Esophagus squamous epithelium (tissue), 5 donors: ENCODE measurements around the gene VEPH1. TPM values are rescaled to one million over a fixed set of nuclear protein-coding genes. Genes with fewer than 3 reads are reported as not detected.

Experiments used
- DNase-seq: peaks from one replicate; lab custom pipeline; 2025; lab: John Stamatoyannopoulos, UW
- H3K27ac ChIP-seq, 4 donors: fragments of 200-600 bp; sonication (generic); one replicate each; pipeline ENCODE4 v1.5.1; 2016 to 2019; ENCODE audit warnings: mild to moderate bottlenecking in 1 of 4
- H3K27me3 ChIP-seq, 4 donors: fragments of 200-600 bp; sonication (generic); 1 replicate in 3 of 4; 2 replicates in 1 of 4; pipeline versions ENCODE4 v1.5.1 to v1.6.0; 2017 to 2021; ENCODE audit warnings: antibody characterized with exemption in 1 of 4
- H3K36me3 ChIP-seq, 3 donors: fragments of 200-600 bp; sonication (generic); one replicate each; pipeline ENCODE4 v1.5.1; 2016 to 2019
- H3K4me1 ChIP-seq, 3 donors: fragments of 200-600 bp; sonication (generic); one replicate each; pipeline ENCODE4 v1.5.1; 2017 to 2019
- H3K4me3 ChIP-seq, 4 donors: fragments of 200-600 bp; sonication (generic); 1 replicate in 3 of 4; 2 replicates in 1 of 4; pipeline ENCODE4 v1.5.1; 2016 to 2019; ENCODE audit warnings: mild to moderate bottlenecking in 2 of 4, moderate library complexity in 1 of 4
- H3K9me3 ChIP-seq, 3 donors: fragments of 200-600 bp; sonication (generic); one replicate each; pipeline ENCODE4 v1.5.1; 2016 to 2019
- CTCF ChIP-seq, 6 experiments: fragments of 450-650 bp in 4 of 6; fragments of 200-600 bp in 2 of 6; sonication (generic) in 2 of 6; IDR thresholded peaks; one replicate each; pipeline ENCODE4 v1.5.1; 2016 to 2019; ENCODE audit warnings: antibody characterized with exemption in 6 of 6, mild to moderate bottlenecking in 4 of 6, moderate library complexity in 4 of 6
- POLR2A ChIP-seq, 4 donors: fragments of 450-650 bp; IDR thresholded peaks; one replicate each; pipeline ENCODE4 v1.6.1; 2017; ENCODE audit warnings: antibody characterized with exemption in 4 of 4, mild to moderate bottlenecking in 4 of 4, moderate library complexity in 3 of 4
- WGBS, 2 donors: methylation state at CpG; one replicate each; pipeline ENCODE4 v1.1.5; 2018; 5-methylcytosine and 5-hydroxymethylcytosine counted together
- intact Hi-C: fragments of 100-400 bp; cut with DNase I; formaldehyde crosslinking; loops from one replicate; pipeline ENCODE4 v1.15.0; 2022
- total RNA-seq, 4 donors: library from RNA; depleted of rRNA; stranded (reverse); fragments of >200 nt; gene quantifications; one replicate each; pipeline ENCODE4 v1.1.0, GENCODE V29; 2016
- donor health status: DM: yes; HTN: yes; CAD: no.

Gene VEPH1
- total RNA-seq, 4 donors from 2014 or later = not detected

GRCh38 chr3:157290766-157291165 lies 212.4 kb downstream of the VEPH1 start:
- H3K4me1 ChIP-seq = no peaks in the 10 kb centered on the region
- no peak for DNase-seq
- H3K36me3 ChIP-seq = no peaks in the 10 kb centered on the region
- TF ChIP-seq CTCF (IDR thresholded peaks at IDR 0.05) = no peak
- TF ChIP-seq POLR2A (IDR thresholded peaks at IDR 0.05) = no peak
- intact Hi-C loops = no loop called here
- no peaks in the 10 kb centered on the region for H3K27me3 ChIP-seq
- no peaks in the 10 kb centered on the region for H3K9me3 ChIP-seq
- no peak overlapping the region for H3K27ac ChIP-seq
- 40 to 72% methylated on average over 2 of the region's 2 CpGs for WGBS, 2 donors
- no peak overlapping the region for H3K4me3 ChIP-seq

DNA sequence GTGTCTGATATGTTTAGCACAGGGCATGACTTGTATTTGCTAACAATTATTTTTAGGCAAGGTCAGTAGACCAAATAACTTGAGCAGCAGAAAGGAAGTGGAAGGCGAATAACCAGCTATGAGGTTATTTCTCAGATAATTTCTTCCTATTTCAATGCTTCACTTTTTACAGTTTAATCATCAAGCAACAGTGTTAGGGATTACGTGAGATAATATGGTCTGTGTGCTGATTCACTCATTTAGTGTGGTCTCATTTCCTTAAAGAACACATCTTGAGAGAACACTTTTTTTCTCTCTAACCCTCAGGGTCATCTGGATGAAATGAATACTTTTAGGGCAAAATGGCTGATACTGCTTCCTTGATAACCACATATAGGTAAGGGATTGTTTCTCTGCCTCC lies 217.2 kb downstream of the VEPH1 start:
- no peak for DNase-seq
- TF ChIP-seq CTCF (IDR thresholded peaks at IDR 0.05) = no peak
- no peak for TF ChIP-seq POLR2A (IDR thresholded peaks at IDR 0.05)
- intact Hi-C loops = no loop called here

DNA sequence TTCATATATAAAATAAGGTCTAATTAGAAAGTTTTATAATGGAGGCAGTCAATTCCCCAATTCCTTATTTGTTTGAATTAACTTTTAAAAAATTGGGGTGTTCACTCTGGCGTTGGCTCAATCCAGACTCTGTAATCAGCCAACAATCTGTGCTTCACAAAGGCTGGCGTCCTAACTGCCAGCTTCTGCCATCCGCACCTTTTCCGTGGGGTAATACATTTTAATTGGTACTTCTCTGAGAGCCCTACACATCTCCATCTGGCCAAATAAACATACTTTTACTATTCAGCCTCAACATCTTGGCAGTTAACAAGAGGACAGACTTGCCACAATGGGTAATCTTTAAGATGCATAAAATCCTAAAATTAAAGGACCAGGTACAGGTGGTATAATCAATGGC lies 218.1 kb downstream of the VEPH1 start:
- Histone ChIP-seq H3K9me3 (no peaks in the 10 kb centered on the region), H3K4me1 (peaks cover 0 to 4% (median 0%) of the 10 kb centered on the region in 3 donors), H3K4me3 (no peak overlapping the region), H3K36me3 (no peaks in the 10 kb centered on the region), H3K27me3 (no peaks in the 10 kb centered on the region), H3K27ac (no peak overlapping the region)
- DNase-seq = no peak
- TF ChIP-seq POLR2A (IDR thresholded peaks at IDR 0.05) (no peak), CTCF (IDR thresholded peaks at IDR 0.05) (no peak)
- intact Hi-C loops = no loop called here
- 82 to 85% methylated on average over 4 of the region's 4 CpGs for WGBS, 2 donors

More for the DNA sequence above, 217.2 kb downstream of the VEPH1 start:
- Histone ChIP-seq H3K36me3 (no peaks in the 10 kb centered on the region), H3K4me3 (no peak overlapping the region), H3K4me1 (peaks cover 0 to 4% (median 0%) of the 10 kb centered on the region in 3 donors), H3K27me3 (no peaks in the 10 kb centered on the region), H3K9me3 (no peaks in the 10 kb centered on the region), H3K27ac (no peak overlapping the region)
- WGBS, 2 donors = 76 to 86% methylated on average over 2 of the region's 2 CpGs

DNA sequence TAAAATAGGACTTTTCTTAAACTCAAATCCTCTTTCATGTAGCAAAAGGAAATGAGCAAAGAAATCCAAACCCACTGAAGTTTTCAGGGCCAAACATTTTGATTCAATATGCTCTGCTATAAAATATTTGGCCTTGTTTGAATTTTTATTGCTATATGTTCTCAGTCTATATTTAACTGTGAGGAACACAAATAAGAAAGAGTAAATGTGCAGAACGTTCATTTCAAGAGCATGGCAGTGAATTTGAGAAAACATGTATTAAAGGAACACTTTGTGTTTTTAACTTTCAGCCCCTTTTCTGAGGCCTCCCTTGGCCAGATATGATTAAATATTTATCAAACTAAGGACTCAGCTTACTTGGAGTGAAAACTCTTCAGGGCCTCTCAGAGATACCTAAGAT lies 218.5 kb downstream of the VEPH1 start:
- Histone ChIP-seq H3K9me3 (no peaks in the 10 kb centered on the region), H3K36me3 (no peaks in the 10 kb centered on the region), H3K27ac (no peak overlapping the region), H3K4me3 (no peak overlapping the region), H3K4me1 (peaks cover 0 to 4% (median 0%) of the 10 kb centered on the region in 3 donors), H3K27me3 (no peaks in the 10 kb centered on the region)
- TF ChIP-seq CTCF (IDR thresholded peaks at IDR 0.05) (no peak), POLR2A (IDR thresholded peaks at IDR 0.05) (no peak)
- no peak for DNase-seq
- intact Hi-C loops = no loop called here
- 31 to 56% methylated on average over 1 of the region's 1 CpG for WGBS, 2 donors

DNA sequence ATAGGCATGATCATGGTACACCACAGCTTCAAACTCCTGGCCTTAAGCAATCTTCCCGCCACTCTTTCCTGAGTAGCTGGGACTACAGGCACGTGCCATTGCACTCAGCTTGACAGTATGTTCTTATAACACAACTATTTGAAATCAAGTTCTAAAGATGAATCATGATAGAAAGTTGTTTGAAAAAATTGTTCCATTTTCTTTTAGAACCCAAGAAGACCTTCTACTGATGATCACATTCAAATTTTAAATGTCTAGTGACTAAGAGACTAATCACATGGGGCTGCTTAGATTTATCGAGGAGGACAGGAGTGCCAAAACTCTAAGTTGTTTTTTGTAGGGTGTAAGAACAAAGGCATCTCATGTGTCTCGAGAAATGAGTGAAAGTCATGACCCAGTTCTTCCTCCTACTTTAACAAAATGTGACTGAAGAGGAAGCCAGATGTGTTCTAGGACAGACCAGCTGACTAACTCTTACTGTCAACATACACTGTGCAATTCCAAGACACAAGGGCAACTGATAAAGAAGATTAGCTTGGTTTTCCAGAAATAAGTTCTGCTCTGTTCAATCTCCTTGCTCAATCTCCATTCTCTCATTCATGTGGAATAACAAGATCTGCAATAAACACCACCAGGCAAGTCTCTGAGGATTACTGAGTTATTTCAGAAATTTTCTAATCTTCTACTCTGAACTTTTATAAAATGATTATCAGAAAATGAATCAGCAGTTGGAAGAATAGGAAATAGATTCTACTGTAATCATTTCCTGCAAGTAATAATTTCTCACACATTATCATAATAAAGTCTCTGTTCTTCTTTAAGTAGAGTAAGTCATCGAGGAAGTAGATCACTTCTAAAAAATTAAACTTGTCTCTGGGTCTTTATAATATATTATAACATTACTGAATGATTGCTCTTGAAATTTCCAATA lies 220.7 kb downstream of the VEPH1 start:
- peaks cover 0 to 4% (median 0%) of the 10 kb centered on the region in 3 donors for H3K4me1 ChIP-seq
- 37 to 49% methylated on average over 5 of the region's 5 CpGs for WGBS, 2 donors
- no peaks in the 10 kb centered on the region for H3K36me3 ChIP-seq
- intact Hi-C loops = no loop called here
- H3K27me3 ChIP-seq = no peaks in the 10 kb centered on the region
- H3K4me3 ChIP-seq = no peak overlapping the region
- TF ChIP-seq POLR2A (IDR thresholded peaks at IDR 0.05) = no peak
- no peaks in the 10 kb centered on the region for H3K9me3 ChIP-seq
- no peak for DNase-seq
- H3K27ac ChIP-seq = peak overlapping the region in 2 of 4 donors; percentile 23 to 51
